Endometrial microvascular endothelial cells (primary cell): Measurements from ENCODE around the gene OR10V1. TPM values are rescaled to one million over a fixed set of nuclear protein-coding genes. Genes with fewer than 3 reads are reported as not detected.

Source experiments
- in situ Hi-C: cut with HindIII; loops from 2 replicates; pipeline ENCODE4 v1.10.0; 2017; ENCODE audit warnings: low sequenced_read_pairs, low pct_unique_long_range_greater_than_20kb; ENCODE audit errors: inconsistent ontology term
- total RNA-seq: library from RNA; depleted of rRNA; stranded (reverse); fragments of >200 nt; gene quantifications from one replicate; pipeline ENCODE4 v1.2.3, GENCODE V29; 2015; ENCODE audit errors: inconsistent ontology term

The OR10V1 gene, protein sequence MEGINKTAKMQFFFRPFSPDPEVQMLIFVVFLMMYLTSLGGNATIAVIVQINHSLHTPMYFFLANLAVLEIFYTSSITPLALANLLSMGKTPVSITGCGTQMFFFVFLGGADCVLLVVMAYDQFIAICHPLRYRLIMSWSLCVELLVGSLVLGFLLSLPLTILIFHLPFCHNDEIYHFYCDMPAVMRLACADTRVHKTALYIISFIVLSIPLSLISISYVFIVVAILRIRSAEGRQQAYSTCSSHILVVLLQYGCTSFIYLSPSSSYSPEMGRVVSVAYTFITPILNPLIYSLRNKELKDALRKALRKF
- not detected for total RNA-seq

DNA sequence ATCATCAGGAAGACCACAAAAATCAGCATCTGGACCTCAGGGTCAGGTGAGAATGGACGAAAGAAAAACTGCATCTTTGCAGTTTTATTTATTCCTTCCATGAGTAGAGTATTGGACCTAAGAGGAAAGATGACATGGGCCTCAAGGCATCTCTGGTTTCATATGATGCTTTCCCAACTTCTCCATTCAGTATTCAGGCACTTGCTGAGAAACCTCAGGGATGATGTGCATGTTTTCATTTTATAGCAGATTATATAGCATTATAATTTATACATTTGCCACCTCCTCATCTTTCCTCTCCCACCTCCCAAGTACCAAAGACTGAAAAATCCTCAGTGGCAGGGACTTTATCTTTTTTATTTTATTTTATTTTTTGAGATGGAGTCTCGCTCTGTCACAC, at the start of gene OR10V1:
Gene OR10V1 (minus strand): TSS at position 101 of the 400 bp plus-strand sequence. CDS start 0 bp downstream, at position 101.
- in situ Hi-C loops, result no loop called here

DNA sequence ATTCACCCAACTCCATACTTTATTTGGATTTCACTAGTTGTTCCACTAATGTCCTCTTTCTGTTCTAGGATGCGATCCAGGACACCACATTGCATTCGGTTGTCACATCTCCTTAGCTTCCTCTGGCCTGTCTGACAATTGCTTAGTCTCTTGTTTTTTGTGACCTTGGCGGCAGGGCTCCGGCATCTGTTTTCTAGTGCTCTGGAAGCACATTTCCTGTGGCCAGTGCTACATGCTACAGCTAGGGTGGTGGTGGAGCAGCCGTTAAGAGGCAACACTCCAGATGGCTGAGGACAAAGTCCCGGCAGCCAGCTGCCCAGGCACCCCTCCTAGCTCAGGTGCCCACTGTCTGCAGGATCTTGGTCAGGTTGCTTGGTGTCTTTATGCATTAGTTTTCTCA, 48.3 kb upstream of the OR10V1 start:
- in situ Hi-C loops, result no loop called here

DNA sequence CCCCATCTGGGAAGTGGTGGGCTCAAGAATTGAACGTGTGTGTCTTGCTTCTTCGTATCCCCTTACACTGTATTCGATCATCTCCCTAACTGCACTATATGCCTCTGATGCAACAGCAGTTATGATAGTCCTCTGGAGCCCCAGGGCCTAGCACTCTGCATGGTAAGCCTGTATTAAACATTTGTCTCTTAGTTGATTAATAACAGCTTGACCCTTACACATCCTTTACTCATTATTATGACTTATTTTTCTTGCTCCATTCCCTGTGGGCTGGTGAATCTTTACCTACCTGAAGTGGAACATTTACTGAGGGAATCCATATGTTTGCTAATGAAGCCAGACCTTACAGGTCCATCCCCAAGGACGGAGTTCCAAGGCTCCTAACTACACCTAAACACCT, 47.1 kb upstream of the OR10V1 start:
- in situ Hi-C loops, result no loop called here

DNA sequence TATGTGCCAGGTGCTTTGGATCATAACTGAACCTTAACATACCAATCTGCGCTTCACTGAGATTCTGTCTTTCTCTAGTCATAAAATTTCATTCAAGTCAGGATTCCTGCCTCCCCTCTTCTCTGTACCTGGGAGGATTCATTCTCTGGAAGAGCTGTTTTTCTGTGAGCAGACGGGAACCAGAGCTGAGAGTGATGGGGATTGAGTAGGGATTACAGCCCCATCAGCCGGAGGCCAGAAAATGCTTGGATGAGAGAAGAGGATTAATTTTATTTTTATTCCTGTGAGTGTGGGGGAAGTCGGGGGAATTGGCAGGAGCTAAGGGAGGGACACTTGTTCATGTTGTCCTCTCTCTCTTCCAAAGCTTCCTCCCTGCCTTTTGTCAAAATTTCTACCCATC, 46.3 kb upstream of the OR10V1 start:
- in situ Hi-C loops, result no loop called here

GRCh38 chr11:59758401-59759037, 44.9 kb upstream of the OR10V1 start:
- in situ Hi-C loops, result no loop called here

GRCh38 chr11:59756845-59757244, 43.2 kb upstream of the OR10V1 start:
- in situ Hi-C loops, result no loop called here

DNA sequence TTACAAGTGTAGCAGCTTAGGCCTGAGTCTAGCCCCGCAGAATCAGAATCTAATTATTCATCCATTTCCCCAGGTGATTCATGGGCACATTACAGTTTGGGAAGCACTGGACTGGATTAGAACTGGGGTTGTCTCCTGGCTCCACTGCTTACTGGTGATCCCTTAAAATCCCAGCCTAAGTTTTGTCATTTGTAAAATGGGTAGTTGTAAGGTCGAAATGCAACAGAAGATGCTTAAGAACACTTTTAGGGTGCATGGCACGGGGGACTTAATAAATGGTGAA, 42.9 kb upstream of the OR10V1 start:
- in situ Hi-C loops, result no loop called here

DNA sequence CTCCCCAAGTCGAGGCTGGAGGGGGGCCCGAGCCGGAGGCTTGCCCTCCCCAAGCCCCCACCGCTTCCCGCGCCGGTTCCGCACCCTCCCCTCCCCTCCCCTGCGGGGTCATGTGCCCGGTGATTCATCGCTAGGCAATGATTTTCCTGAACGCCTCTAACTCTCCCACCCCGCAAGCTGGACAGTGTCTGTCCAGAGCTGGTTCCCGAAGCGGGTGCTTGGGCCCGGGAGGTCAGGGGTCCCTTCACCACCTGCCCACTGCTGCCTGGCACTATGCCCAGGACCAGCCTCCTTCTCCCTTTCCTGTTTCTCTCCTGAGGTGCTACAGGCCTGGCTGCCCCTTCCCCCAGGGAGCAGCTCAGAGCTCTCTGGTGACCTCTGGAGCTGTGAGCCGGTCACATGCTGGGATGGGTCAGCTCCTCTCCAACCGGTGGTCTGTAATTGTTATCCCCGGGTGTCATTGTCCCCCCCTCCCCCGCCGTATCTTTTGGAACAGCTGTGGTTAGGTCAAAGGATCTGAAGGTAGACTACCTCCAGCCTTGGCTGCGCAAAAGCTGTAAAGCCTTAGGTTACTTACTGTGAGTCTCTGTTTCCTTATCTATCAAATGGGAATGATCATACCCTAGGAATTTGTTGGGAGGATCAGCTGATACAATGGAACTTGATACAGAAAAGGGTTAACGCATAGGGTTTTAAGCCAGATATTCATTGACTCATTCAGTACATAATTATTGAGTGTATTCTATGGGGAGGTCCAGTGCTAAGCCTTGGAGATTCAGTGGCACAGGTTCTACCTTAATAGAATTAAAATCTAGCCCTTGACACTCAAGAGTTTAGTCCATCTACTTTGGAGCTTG, 42.3 kb upstream of the OR10V1 start:
- in situ Hi-C loops, result no loop called here

DNA sequence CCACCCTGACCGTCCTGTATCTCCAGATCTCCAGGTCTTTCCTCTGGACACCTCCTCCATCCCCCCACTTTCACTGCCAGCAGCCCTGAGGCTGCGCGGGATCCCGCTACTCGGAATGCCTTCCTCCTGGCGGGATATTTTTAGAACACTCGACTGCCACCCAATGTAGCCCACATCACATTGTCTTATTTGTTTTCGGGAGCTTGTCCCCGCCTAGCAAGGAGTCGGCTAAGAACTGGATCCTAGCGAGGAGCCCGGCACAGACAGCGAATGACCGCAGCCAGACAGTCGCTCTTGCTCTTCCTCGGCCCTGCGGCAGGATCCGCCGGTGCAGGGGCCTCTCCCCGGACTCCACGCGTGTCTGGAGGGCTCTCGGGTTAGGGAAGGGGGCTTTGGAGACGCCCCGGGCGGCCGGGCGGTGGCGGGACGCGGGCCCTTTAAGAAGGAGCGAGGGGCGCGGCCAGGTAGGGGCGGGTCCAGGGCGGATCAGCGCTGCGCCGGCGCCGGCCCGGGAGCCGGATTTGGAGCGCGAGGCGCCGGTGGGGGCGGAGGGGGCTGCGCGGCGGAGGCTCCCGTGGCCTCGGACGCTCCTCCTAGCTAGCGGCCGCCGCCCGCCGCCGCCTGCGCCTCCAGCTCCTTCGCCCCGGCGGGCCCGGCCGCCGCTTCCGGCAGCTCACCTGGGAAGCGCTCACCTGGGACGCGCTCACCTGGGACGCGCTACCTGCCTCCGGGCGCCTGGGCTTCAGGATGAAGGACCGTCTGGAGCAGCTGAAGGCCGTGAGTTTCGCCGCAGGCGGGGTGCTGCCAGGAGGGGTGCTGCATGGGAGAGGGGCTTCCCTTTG, 41.4 kb upstream of the OR10V1 start, which contains the start of gene STX3:
Gene STX3 (plus strand): TSS at position 518 of the 842 bp plus-strand sequence. CDS start 230 bp downstream, at position 748.
- in situ Hi-C loops, result no loop called here

GRCh38 chr11:59754494-59754858, 40.8 kb upstream of the OR10V1 start:
- in situ Hi-C loops, result no loop called here

GRCh38 chr11:59753650-59754493, 40.2 kb upstream of the OR10V1 start:
- in situ Hi-C loops, result no loop called here

- in situ Hi-C loops, result no loop called here
Measured at GRCh38 chr11:59746111-59746510, 32.5 kb upstream of the OR10V1 start.

- in situ Hi-C loops, result no loop called here
Measured at GRCh38 chr11:59730896-59731565, 17.4 kb upstream of the OR10V1 start.

GRCh38 chr11:59729834-59730233, 16.2 kb upstream of the OR10V1 start:
- in situ Hi-C loops, result no loop called here

DNA sequence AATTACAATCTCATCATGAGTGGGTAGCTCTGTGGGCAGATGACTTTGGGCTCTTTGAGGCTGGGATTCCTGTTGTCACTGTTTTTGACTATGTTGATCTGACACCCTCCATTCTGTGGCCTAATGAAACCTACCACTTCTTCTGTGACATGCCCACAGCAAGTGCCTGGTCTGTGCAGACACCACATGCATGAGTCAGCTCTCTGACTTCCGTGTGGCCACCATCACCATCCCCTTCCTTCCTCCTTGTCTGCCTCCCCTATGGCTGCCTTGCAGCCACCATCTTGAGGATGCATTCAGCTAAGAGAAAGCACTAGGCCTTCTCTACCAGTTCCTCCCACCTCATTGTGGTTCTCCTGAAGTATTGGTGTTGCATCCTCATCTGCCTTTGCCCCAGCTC, 15.3 kb upstream of the OR10V1 start:
- in situ Hi-C loops, result no loop called here

- in situ Hi-C loops, result no loop called here
Measured at GRCh38 chr11:59728154-59728553, 14.5 kb upstream of the OR10V1 start.

DNA sequence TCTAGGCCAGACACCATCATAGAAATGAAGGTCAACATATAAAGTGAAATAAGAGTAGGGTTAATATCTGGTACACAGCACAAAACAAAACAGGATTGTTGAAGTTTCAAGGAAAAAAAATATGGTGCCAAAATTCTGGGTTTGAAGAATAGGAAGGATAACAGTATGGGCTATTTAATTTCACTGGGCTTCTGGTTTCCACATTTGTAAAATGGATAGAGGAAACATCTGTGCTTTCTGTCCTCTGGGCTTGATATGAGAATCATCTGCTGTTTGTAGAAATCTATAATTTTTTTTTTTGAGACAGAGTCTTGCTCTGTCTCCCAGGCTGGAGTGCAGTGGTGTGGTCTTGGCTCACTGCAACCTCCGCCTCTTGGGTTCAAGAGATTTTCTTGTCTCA, 13.8 kb upstream of the OR10V1 start:
- in situ Hi-C loops, result no loop called here

- in situ Hi-C loops, result no loop called here
Measured at GRCh38 chr11:59724066-59724465, 10.4 kb upstream of the OR10V1 start.
